ENCODE data around the gene ZWILCH. TPM values are rescaled to one million over a fixed set of nuclear protein-coding genes. Genes with fewer than 3 reads are reported as not detected.

The ZWILCH gene
- total RNA-seq, 1 donor from 2014 or later = 13.8 TPM

DNA sequence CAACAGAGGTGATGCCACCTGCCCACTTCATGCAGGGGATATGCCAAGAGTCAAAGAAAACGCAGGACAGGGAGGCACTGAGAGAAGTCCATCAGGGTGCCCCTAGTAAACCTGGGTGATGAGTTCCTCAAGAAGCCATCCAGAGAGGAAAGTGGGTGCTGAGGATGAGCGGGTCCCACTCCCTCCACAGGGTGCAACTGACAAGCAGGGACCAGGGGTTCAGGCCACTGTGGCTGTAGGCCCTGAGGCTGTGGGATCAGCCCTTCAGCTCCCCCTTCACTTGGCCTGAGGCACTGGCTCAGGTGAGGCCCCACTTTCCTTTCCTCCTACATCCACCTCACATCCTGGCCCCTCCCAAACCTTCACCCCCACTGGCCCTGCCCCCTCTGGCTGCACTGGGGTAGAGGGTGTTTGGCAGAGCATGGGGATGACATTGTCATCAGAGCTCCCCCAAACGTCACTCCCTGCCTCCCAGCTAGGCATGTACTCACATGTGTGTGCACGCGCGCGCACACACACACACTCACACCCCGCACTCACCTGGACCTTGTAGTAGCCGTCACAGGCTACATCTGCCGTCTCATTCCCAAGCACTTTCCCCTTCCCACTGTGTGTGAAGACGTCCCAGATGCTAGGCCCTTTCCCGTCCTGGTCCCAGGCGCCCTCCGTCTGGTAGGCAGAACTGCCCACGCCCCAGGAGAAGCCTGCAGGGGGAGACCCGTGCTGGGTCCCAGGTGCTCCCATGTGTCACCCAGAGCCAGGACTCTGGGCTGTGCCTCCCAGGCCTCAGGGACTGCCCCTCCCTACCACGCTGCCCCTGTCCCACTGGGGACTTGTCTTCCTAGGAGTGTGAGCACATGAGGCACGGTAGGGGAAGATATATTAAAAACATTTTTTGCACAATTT, 59.3 kb downstream of the ZWILCH start:
- TF ChIP-seq, protein P1, sequence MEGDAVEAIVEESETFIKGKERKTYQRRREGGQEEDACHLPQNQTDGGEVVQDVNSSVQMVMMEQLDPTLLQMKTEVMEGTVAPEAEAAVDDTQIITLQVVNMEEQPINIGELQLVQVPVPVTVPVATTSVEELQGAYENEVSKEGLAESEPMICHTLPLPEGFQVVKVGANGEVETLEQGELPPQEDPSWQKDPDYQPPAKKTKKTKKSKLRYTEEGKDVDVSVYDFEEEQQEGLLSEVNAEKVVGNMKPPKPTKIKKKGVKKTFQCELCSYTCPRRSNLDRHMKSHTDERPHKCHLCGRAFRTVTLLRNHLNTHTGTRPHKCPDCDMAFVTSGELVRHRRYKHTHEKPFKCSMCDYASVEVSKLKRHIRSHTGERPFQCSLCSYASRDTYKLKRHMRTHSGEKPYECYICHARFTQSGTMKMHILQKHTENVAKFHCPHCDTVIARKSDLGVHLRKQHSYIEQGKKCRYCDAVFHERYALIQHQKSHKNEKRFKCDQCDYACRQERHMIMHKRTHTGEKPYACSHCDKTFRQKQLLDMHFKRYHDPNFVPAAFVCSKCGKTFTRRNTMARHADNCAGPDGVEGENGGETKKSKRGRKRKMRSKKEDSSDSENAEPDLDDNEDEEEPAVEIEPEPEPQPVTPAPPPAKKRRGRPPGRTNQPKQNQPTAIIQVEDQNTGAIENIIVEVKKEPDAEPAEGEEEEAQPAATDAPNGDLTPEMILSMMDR (IDR thresholded peaks at IDR 0.05) = no peak
- Mint-ChIP-seq H3K36me3 (ENCODE audit: unreplicated experiment) (no peaks in the 10 kb centered on the region), H3K27ac (ENCODE audit: unreplicated experiment) (no peak overlapping the region), H3K27me3 (ENCODE audit: unreplicated experiment) (no peaks in the 10 kb centered on the region), H3K4me1 (ENCODE audit: unreplicated experiment) (peaks cover 17% of the 10 kb centered on the region), H3K9me3 (ENCODE audit: unreplicated experiment) (no peaks in the 10 kb centered on the region), H3K4me3 (ENCODE audit: unreplicated experiment) (no peak overlapping the region)
- DNase-seq (ENCODE audit: extremely low spot score, unreplicated experiment) = peak; percentile 83

DNA sequence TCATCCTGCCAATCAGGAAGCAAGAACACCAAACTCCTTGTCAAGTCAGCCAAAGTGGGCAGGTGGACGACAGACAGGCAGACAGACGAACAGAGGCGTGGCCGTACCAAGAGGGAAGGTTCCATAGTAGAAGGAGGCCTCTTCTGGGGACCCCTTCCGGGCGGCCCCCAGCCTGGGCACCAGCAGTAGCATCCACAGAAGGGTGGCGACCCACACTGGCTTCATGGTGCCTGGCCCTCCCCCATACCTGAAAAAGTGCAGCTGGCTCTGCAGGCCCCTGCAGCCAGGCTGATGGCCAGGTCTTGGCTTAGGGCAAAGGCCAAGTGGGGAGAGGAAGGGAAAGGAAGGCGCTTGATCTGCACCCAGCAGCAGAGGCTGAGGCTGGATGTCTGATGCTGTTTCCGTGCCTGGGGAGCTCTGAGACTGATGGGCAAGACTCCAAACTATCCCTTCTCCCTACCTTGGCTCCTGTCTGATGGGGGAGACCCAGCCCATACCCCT, 60.1 kb downstream of the ZWILCH start:
- H3K4me3 Mint-ChIP-seq (ENCODE audit: unreplicated experiment) = no peak overlapping the region
- DNase-seq (ENCODE audit: extremely low spot score, unreplicated experiment) = peak; percentile 70
- no peak overlapping the region for H3K27ac Mint-ChIP-seq (ENCODE audit: unreplicated experiment)
- TF ChIP-seq, protein P1 (IDR thresholded peaks at IDR 0.05) = no peak
- no peaks in the 10 kb centered on the region for H3K36me3 Mint-ChIP-seq (ENCODE audit: unreplicated experiment)
- no peaks in the 10 kb centered on the region for H3K9me3 Mint-ChIP-seq (ENCODE audit: unreplicated experiment)
- H3K4me1 Mint-ChIP-seq (ENCODE audit: unreplicated experiment) = peaks cover 17% of the 10 kb centered on the region
- no peaks in the 10 kb centered on the region for H3K27me3 Mint-ChIP-seq (ENCODE audit: unreplicated experiment)

GRCh38 chr15:66565741-66566144, 60.6 kb downstream of the ZWILCH start, which contains the start of gene LCTL:
LCTL (minus strand) TSS chr15:66565998; CDS start chr15:66565365, 633 bp downstream.
- peak within 1 kb of the TSS; percentile 72 for H3K27ac Mint-ChIP-seq (ENCODE audit: unreplicated experiment)

GRCh38 chr15:66566963-66567531, 61.9 kb downstream of the ZWILCH start:
- Mint-ChIP-seq H3K9me3 (ENCODE audit: unreplicated experiment) (no peaks in the 10 kb centered on the region), H3K4me3 (ENCODE audit: unreplicated experiment) (no peak overlapping the region), H3K27ac (ENCODE audit: unreplicated experiment) (peak overlapping the region; percentile 72), H3K4me1 (ENCODE audit: unreplicated experiment) (peaks cover 17% of the 10 kb centered on the region), H3K27me3 (ENCODE audit: unreplicated experiment) (no peaks in the 10 kb centered on the region), H3K36me3 (ENCODE audit: unreplicated experiment) (no peaks in the 10 kb centered on the region)
- TF ChIP-seq, protein P1 (IDR thresholded peaks at IDR 0.05) = peak; percentile 79
- no peak for DNase-seq (ENCODE audit: extremely low spot score, unreplicated experiment)

More at GRCh38 chr15:66565741-66566144, 60.6 kb downstream of the ZWILCH start, which contains the start of gene LCTL:
- no peaks in the 10 kb centered on the region for H3K9me3 Mint-ChIP-seq (ENCODE audit: unreplicated experiment)
- no peak within 1 kb of the TSS for H3K4me3 Mint-ChIP-seq (ENCODE audit: unreplicated experiment)
- no peaks in the 10 kb centered on the region for H3K36me3 Mint-ChIP-seq (ENCODE audit: unreplicated experiment)
- peaks cover 17% of the 10 kb centered on the region for H3K4me1 Mint-ChIP-seq (ENCODE audit: unreplicated experiment)
- H3K27me3 Mint-ChIP-seq (ENCODE audit: unreplicated experiment) = no peaks in the 10 kb centered on the region
- TF ChIP-seq, protein P1 (IDR thresholded peaks at IDR 0.05) = no peak
- DNase-seq (ENCODE audit: extremely low spot score, unreplicated experiment) = peak; percentile 81

- Mint-ChIP-seq H3K4me1 (ENCODE audit: unreplicated experiment) (peaks cover 17% of the 10 kb centered on the region), H3K9me3 (ENCODE audit: unreplicated experiment) (no peaks in the 10 kb centered on the region), H3K27me3 (ENCODE audit: unreplicated experiment) (no peaks in the 10 kb centered on the region), H3K27ac (ENCODE audit: unreplicated experiment) (no peak overlapping the region), H3K4me3 (ENCODE audit: unreplicated experiment) (no peak overlapping the region), H3K36me3 (ENCODE audit: unreplicated experiment) (no peaks in the 10 kb centered on the region)
- TF ChIP-seq, protein P1 (IDR thresholded peaks at IDR 0.05) = no peak
- DNase-seq (ENCODE audit: extremely low spot score, unreplicated experiment) = no peak
Observed at GRCh38 chr15:66567897-66568296, 62.8 kb downstream of the ZWILCH start.

All from osteocyte (in vitro differentiated cells).